ENCODE measurements around the gene SNRK. TPM values are rescaled to one million over a fixed set of nuclear protein-coding genes. Genes with fewer than 3 reads are reported as not detected.

SNRK gene
- total and polyA plus RNA-seq, 2 of the 13 experiments (the other 11 are each of a cell fraction or from before 2014, with no cell fraction given) = 11.4 to 16.1 TPM

GRCh38 chr3:43361077-43361476 is 74.7 kb downstream of the SNRK start (continued):
- TF ChIP-seq ZNF276 (CRISPR knock-in tag; IDR thresholded peaks at IDR 0.05; ENCODE audit: low read depth) = no peak
- no peak for TF ChIP-seq SNAPC4 (CRISPR knock-in tag; IDR thresholded peaks at IDR 0.05)
- no peak for TF ChIP-seq ZNF607 (CRISPR knock-in tag; IDR thresholded peaks at IDR 0.05; ENCODE audit: borderline replicate concordance)
- TF ChIP-seq MXD3 (CRISPR knock-in tag; IDR thresholded peaks at IDR 0.05) = no peak

- POLR2A ChIA-PET = no interaction called here
- in situ Hi-C loops (cut with HindIII; ENCODE audit: extremely low pct_ligation_motif_present, low pct_unique_long_range_greater_than_20kb) (no loop called here), intact Hi-C loops (cut with micrococcal nuclease; ENCODE audit: unreplicated experiment) (no loop called here)
- TF ChIP-seq ZNF543 (CRISPR knock-in tag; IDR thresholded peaks at IDR 0.05) (no peak), ZNF451 (CRISPR knock-in tag; IDR thresholded peaks at IDR 0.05) (no peak), ZNF296 (CRISPR knock-in tag; conservative IDR thresholded peaks at IDR 0.05) (no peak), CENPX (CRISPR knock-in tag; IDR thresholded peaks at IDR 0.05) (no peak), RNF219 (CRISPR knock-in tag; IDR thresholded peaks at IDR 0.05) (no peak), DDIT3 (CRISPR knock-in tag; IDR thresholded peaks at IDR 0.05) (no peak), ZNF883 (CRISPR knock-in tag; IDR thresholded peaks at IDR 0.05; ENCODE audit: not compliant biosample characterization) (no peak), ZKSCAN5 (CRISPR knock-in tag; IDR thresholded peaks at IDR 0.05) (no peak)
These were observed 75.8 kb downstream of the SNRK start for GRCh38 chr3:43362183-43362582.

More at GRCh38 chr3:43362183-43362582, 75.8 kb downstream of the SNRK start:
- no peaks in the 10 kb centered on the region for H3K4me1 ChIP-seq (ENCODE audit: insufficient read depth, low read length)
- WGBS (ENCODE audit: low lambda C conversion rate) = 69% methylated on average over 4 of the region's 4 CpGs
- H3K9me3 ChIP-seq (ENCODE audit: low read length) = no peaks in the 10 kb centered on the region
- BruUV-seq (replicated peaks) = no TSS peak
- H3K79me2 ChIP-seq (ENCODE audit: insufficient read depth, low read length) = no peaks in the 10 kb centered on the region
- no peaks in the 10 kb centered on the region for H4K20me1 ChIP-seq (ENCODE audit: insufficient read depth, low read length)
- no peak overlapping the region for H3K9ac ChIP-seq (ENCODE audit: insufficient read depth, low read depth, low read length)
- H3K36me3 ChIP-seq (replicated peaks in 1 of 2; ENCODE audit: control insufficient read depth in 1 of 2, insufficient read depth in 2 of 2, low read length in 2 of 2) = no peaks in the 10 kb centered on the region
- ATAC-seq (no peak), FAIRE-seq (no peak), DNase-seq (ENCODE audit: low spot score) (no peak)
- CTCF ChIA-PET (ENCODE audit: low intra/inter-chr PET ratio, low total read pairs) = no interaction called here
- no peak overlapping the region for H3K4me3 ChIP-seq (replicated peaks in 1 of 3; ENCODE audit: insufficient read depth in 1 of 3, low read depth in 2 of 3, low read length in 3 of 3)
- H3K27ac ChIP-seq (ENCODE audit: extremely low read length, insufficient read depth, low read length) = no peak overlapping the region
- H3K4me2 ChIP-seq (ENCODE audit: low read depth, low read length) = no peak overlapping the region
- no peaks in the 10 kb centered on the region for H3K27me3 ChIP-seq (ENCODE audit: control insufficient read depth in 1 of 2, insufficient read depth in 2 of 2, low read length in 2 of 2)
- H2AFZ ChIP-seq (ENCODE audit: low read length) = no peak overlapping the region

Data from HepG2 (cell line).